Erythroblast (primary cell): ENCODE results near the gene ZSWIM5.

Experiments
- GATA1 ChIP-seq: IDR thresholded peaks from 2 replicates; pipeline ENCODE4 v1.6.1; 2011; ENCODE audit warnings: low read depth, mild to moderate bottlenecking, control low read depth, low read length, moderate library complexity
- POLR2A ChIP-seq: IDR thresholded peaks from 2 replicates; pipeline ENCODE4 v1.6.1; 2011; ENCODE audit warnings: mild to moderate bottlenecking, low read length

DNA sequence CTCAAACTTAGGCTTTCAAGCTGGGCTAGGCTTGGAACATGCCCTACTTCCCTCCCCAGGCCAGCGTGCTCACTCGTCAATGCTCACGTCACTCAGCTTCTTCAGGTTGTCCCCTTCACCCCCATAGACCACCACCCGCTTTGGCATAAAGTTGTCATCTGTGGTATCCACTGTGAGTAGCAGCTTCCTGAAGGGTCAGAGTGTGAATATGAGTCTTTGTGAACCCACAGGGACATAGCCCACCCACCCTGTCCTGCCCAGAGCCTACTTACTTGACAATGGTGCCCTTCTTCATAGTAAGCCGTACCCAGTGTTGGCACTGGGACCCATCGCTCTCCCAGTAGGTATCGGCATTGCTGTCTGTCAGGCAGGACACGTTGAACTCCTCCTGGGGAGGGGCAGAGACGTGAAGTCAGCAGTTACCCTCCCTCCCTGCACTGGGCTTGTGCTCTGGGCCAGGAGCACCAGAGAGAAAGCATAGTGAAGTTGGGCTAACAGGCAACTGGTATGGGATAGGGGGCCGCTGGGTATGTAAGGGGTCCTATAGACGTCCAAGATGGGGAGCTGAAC, 197.0 kb downstream of the ZSWIM5 start:
- TF ChIP-seq POLR2A = no peak
- no peak for TF ChIP-seq GATA1
